ENCODE measurements around the gene UBE2A.

Gene UBE2A

DNA sequence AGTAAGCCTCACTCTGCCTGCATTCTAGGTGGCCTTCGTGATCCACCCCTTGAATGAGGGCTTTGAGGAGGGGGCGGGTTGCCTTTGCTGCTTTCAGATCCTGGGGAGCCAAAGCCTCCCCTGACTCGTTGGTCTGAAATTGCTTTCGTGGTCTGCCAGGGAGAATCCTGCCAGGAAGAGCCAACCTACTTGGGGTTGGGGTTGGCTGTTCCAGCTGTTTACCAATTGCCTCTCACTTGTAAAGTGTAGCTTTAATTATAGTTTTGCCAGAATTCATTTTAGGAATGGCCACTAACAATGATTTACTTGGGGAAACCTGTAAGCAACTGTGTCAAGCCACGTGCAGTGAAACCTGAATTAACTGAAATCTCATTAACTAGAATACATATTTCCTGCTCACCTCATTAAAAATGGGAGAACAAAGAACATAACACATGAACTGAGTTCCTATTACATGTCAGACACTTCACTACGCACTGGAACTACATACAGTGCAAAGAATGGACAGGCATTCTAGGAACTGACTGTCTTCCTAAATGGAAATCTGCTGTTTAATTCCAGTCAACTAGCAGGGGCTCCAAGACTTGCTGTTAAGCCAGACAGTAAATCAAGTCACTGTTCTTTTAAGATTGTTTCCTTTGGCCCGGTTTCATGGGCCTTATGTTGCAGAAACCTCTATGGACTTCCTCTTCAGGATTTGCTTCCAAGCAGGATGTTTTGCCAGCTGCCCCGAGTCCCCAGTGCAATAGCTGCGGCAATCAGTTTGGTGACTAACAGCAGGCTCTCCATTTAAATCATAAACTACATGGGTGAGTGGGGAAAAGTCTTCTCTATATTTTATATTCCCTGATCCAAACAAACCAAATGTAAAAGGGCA lies 48.2 kb downstream of the UBE2A start (continued):
- no peak for TF ChIP-seq ZBTB7A (tag by site-specific recombination; IDR thresholded peaks at IDR 0.05; ENCODE audit: low read depth)
- TF ChIP-seq ZNF521 (tag by site-specific recombination; IDR thresholded peaks at IDR 0.05), result no peak
- no peak for TF ChIP-seq TCF7L2 (IDR thresholded peaks at IDR 0.05; ENCODE audit: borderline replicate concordance, low read depth, low read length)
- peak; percentile 62; the same call in 1 of the 2 replicates for TF ChIP-seq MZF1 (tag by site-specific recombination; IDR thresholded peaks at IDR 0.05; ENCODE audit: borderline replicate concordance)
- TF ChIP-seq ZXDB (tag by site-specific recombination; IDR thresholded peaks at IDR 0.05), result peak; percentile 85
- TF ChIP-seq, protein P1, sequence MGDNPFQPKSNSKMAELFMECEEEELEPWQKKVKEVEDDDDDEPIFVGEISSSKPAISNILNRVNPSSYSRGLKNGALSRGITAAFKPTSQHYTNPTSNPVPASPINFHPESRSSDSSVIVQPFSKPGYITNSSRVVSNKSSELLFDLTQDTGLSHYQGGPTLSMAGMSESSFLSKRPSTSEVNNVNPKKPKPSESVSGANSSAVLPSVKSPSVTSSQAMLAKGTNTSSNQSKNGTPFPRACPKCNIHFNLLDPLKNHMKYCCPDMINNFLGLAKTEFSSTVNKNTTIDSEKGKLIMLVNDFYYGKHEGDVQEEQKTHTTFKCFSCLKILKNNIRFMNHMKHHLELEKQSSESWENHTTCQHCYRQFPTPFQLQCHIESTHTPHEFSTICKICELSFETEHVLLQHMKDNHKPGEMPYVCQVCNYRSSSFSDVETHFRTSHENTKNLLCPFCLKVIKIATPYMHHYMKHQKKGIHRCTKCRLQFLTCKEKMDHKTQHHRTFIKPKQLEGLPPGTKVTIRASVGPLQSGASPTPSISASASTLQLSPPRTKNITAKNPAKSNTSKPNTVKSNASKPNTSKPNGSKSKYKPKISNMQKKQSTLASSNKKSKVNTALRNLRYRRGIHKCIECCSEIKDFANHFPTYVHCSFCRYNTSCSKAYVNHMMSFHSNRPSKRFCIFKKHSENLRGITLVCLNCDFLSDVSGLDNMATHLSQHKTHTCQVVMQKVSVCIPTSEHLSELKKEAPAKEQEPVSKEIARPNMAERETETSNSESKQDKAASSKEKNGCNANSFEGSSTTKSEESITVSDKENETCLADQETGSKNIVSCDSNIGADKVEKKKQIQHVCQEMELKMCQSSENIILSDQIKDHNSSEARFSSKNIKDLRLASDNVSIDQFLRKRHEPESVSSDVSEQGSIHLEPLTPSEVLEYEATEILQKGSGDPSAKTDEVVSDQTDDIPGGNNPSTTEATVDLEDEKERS (tag by site-specific recombination; IDR thresholded peaks at IDR 0.05), result no peak
- no peak for TF ChIP-seq SALL2 (tag by site-specific recombination; IDR thresholded peaks at IDR 0.05; ENCODE audit: borderline replicate concordance)
- no peak for TF ChIP-seq ZNF157 (tag by site-specific recombination; IDR thresholded peaks at IDR 0.05)
- no peak for TF ChIP-seq ZNF214 (tag by site-specific recombination; IDR thresholded peaks at IDR 0.05; ENCODE audit: borderline replicate concordance)
- peak; percentile 56; the same call in 1 of the 2 replicates for TF ChIP-seq PRDM6 (tag by site-specific recombination; IDR thresholded peaks at IDR 0.05)
- TF ChIP-seq GLIS2 (tag by site-specific recombination; IDR thresholded peaks at IDR 0.05), result no peak
- no peak for TF ChIP-seq ZNF184 (tag by site-specific recombination; IDR thresholded peaks at IDR 0.05)
- TF ChIP-seq ZSCAN23 (tag by site-specific recombination; IDR thresholded peaks at IDR 0.05), result no peak
- TF ChIP-seq ZBTB11 (tag by site-specific recombination; conservative IDR thresholded peaks at IDR 0.05; ENCODE audit: low read depth), result no peak

DNA sequence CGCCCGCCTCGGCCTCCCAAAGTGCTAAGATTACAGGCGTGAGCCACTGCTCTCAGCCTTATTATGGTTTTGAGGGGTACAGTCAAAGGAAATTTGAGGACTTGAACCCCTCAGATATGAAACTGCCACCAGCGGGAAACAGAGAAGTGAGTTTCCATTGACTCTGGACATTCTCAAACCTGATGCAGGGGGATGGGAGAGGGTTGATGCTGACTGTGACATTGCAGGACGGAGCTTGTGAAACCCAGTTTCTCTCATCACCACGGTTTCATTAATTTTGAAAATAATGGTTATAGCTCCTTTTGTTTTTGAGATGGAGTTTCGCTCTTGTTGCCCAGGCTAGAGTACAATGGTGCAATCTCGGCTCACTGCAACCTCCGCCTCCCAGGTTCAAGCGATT lies 50.1 kb downstream of the UBE2A start:
- Histone ChIP-seq H3K9me3 (ENCODE audit: control insufficient read depth, insufficient read depth, low read depth, low read length) (no peaks in the 10 kb centered on the region), H3K36me3 (ENCODE audit: control insufficient read depth in 2 of 2, insufficient read depth in 1 of 2, low read length in 2 of 2) (peaks cover 3 to 14% of the 10 kb centered on the region in 2 experiments; a peak in 2 of 3 replicates), H3K4me3 (ENCODE audit: low read depth, low read length) (no peak overlapping the region), H3K4me1 (ENCODE audit: control insufficient read depth, insufficient read depth, low read length) (peaks cover 4% of the 10 kb centered on the region; the same call in 1 of the 2 replicates), H3K27ac (ENCODE audit: extremely low read depth, low read depth, low read length) (no peak overlapping the region)
- POLR2A ChIA-PET, result interaction anchor here (0.7 kb wide), 1 partner anchor 17 kb away, joined by 3 read pairs; no protein-coding TSS in a partner anchor
- CTCF ChIA-PET, result interaction anchor here (1.0 kb wide), 1 partner anchor 21 kb away, joined by 4 read pairs; no protein-coding TSS in a partner anchor
- no peak for TF ChIP-seq ZNF121 (tag by site-specific recombination; IDR thresholded peaks at IDR 0.05)
- TF ChIP-seq, protein P2, sequence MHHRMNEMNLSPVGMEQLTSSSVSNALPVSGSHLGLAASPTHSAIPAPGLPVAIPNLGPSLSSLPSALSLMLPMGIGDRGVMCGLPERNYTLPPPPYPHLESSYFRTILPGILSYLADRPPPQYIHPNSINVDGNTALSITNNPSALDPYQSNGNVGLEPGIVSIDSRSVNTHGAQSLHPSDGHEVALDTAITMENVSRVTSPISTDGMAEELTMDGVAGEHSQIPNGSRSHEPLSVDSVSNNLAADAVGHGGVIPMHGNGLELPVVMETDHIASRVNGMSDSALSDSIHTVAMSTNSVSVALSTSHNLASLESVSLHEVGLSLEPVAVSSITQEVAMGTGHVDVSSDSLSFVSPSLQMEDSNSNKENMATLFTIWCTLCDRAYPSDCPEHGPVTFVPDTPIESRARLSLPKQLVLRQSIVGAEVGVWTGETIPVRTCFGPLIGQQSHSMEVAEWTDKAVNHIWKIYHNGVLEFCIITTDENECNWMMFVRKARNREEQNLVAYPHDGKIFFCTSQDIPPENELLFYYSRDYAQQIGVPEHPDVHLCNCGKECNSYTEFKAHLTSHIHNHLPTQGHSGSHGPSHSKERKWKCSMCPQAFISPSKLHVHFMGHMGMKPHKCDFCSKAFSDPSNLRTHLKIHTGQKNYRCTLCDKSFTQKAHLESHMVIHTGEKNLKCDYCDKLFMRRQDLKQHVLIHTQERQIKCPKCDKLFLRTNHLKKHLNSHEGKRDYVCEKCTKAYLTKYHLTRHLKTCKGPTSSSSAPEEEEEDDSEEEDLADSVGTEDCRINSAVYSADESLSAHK (tag by site-specific recombination; IDR thresholded peaks at IDR 0.05), result peak; percentile 70
